UCSD-AML1 (cell line): ENCODE data around the gene LHX3.

Experiments used
- DNase-seq: peaks from one replicate; lab custom pipeline; 2025; ENCODE audit not compliant: unreplicated experiment; lab: John Stamatoyannopoulos, UW

LHX3 gene

GRCh38 chr9:136193891-136194279, 11.0 kb downstream of the LHX3 start:
- no peak for DNase-seq

- no peak for DNase-seq
These were observed 11.6 kb downstream of the LHX3 start for GRCh38 chr9:136193127-136193890.

GRCh38 chr9:136192289-136193126, 12.4 kb downstream of the LHX3 start:
- no peak for DNase-seq

GRCh38 chr9:136191960-136192286, 13.0 kb downstream of the LHX3 start:
- no peak for DNase-seq

GRCh38 chr9:136191099-136191959, 13.6 kb downstream of the LHX3 start:
- no peak for DNase-seq

- no peak for DNase-seq
These were observed 14.3 kb downstream of the LHX3 start for GRCh38 chr9:136190656-136191055.

- no peak for DNase-seq
These were observed 14.7 kb downstream of the LHX3 start for GRCh38 chr9:136190237-136190601.

GRCh38 chr9:136189394-136190236, 15.3 kb downstream of the LHX3 start:
- DNase-seq = no peak

- DNase-seq = no peak
These were observed 17.0 kb downstream of the LHX3 start for GRCh38 chr9:136187683-136188586.

- no peak for DNase-seq
These were observed 17.7 kb downstream of the LHX3 start for GRCh38 chr9:136187197-136187596.

- no peak for DNase-seq
These were observed 18.5 kb downstream of the LHX3 start for GRCh38 chr9:136186386-136186785.

GRCh38 chr9:136185596-136186366, 19.1 kb downstream of the LHX3 start:
- no peak for DNase-seq

- no peak for DNase-seq
These were observed 19.9 kb downstream of the LHX3 start for GRCh38 chr9:136185066-136185465.

GRCh38 chr9:136182850-136183422, 22.0 kb downstream of the LHX3 start:
- DNase-seq = no peak

GRCh38 chr9:136182420-136182787, 22.5 kb downstream of the LHX3 start:
- no peak for DNase-seq

GRCh38 chr9:136181784-136182419, 23.0 kb downstream of the LHX3 start:
- no peak for DNase-seq

- no peak for DNase-seq
These were observed 24.3 kb downstream of the LHX3 start for GRCh38 chr9:136180586-136180985.

GRCh38 chr9:136179761-136180160, 25.2 kb downstream of the LHX3 start:
- DNase-seq = no peak
